ENCODE measurements around the gene GPR18.

Gene GPR18

DNA sequence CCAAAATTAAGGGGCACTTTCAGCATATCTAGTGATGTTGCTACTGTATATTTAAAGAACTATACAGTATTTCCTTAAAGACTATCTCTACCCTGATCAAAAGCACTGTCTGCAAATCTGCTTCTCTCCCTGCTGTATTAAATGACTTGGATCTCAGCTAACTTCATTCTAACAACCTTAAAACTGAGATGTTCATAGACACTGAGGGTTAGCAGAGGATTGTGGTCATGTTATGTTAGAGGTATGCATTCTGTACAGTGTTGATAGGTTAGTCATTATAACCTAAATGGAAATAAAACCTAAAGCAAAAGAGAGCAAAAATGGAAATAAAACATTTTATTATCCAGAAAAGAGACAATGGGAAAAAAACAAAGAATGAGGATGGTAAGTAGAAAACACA, 39.2 kb upstream of the GPR18 start:
- H3K27ac ChIP-seq = no peak overlapping the region
- TF ChIP-seq, protein P1, sequence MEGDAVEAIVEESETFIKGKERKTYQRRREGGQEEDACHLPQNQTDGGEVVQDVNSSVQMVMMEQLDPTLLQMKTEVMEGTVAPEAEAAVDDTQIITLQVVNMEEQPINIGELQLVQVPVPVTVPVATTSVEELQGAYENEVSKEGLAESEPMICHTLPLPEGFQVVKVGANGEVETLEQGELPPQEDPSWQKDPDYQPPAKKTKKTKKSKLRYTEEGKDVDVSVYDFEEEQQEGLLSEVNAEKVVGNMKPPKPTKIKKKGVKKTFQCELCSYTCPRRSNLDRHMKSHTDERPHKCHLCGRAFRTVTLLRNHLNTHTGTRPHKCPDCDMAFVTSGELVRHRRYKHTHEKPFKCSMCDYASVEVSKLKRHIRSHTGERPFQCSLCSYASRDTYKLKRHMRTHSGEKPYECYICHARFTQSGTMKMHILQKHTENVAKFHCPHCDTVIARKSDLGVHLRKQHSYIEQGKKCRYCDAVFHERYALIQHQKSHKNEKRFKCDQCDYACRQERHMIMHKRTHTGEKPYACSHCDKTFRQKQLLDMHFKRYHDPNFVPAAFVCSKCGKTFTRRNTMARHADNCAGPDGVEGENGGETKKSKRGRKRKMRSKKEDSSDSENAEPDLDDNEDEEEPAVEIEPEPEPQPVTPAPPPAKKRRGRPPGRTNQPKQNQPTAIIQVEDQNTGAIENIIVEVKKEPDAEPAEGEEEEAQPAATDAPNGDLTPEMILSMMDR (conservative IDR thresholded peaks at IDR 0.05) = no peak
- no peak for TF ChIP-seq ZFX (IDR thresholded peaks at IDR 0.05)

DNA sequence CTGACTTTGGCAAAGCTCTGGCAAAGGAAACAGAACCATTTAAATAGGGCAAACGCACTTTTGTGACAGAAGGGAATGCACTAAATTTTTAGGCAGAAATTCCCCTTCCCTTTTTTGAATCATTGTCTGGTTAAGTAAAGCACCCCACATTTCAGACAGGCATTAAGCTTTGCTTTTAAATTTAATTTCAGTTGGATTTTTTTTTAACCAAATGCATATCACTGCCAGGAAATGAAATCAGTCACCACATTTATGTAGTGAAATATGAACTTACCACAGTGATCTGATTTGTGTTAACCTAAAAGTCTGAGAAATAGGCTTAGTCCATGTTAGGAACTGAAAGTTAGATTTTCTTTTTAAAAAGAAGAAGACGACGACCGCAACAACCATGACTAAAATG, 38.2 kb upstream of the GPR18 start:
- H3K27ac ChIP-seq = no peak overlapping the region
- no peak for TF ChIP-seq ZFX (IDR thresholded peaks at IDR 0.05)
- TF ChIP-seq, protein P1 (conservative IDR thresholded peaks at IDR 0.05) = no peak

DNA sequence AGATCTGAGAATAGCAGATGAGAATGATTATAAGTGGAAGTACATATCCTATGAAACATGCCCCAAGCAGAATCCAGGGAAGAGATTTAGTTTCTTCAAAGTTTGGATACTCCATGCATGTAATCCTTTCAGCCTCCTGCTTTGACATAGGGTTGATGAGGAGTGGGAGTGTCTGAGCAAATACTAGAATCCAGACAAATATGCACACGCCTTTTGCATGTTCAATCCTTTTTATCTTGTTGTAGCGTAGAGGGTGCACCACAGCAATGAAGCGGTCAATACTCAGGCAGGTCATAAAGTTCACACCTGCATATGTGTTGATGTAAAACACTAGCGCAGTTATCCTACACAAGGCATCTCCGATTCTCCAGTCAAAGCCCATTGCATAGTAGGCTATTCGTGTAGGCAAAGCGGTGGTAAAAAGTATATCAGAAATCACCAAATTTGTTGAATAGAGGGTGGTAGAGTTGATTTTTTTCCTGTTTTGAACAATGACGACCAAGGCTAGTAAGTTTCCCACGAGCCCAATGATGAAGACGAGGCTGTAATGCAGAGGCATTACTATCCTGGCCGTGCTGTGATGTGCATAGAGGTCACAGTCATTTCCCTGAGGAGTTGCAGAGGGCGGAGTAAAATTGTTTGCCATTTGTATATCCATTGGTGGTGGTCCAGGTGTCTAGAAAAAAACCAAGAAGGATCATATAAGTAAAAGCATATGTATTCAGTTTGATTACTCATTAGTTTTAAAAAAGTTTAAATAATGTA, 37.5 kb upstream of the GPR18 start:
- no peak for TF ChIP-seq ZFX (IDR thresholded peaks at IDR 0.05)
- TF ChIP-seq, protein P1 (conservative IDR thresholded peaks at IDR 0.05) = no peak
- H3K27ac ChIP-seq = no peak overlapping the region

DNA sequence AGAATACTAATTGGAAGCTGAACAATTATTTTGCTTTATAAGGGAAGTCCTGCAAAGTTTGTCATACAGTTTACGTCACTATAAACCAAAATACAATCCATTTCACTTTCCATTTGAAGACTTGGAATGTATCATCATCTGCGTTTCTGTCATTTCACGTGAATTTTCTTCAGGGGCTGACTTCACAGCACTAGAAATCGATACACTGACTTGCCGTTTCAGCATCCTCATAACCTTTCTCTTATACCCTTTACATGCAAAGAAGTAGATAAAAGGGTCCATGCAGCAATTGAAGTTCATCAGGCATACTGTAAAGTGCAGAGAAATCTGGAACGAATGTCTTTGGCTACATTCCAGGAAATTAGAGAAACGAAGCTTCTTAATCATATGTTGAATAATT, 36.8 kb upstream of the GPR18 start:
- TF ChIP-seq ZFX (IDR thresholded peaks at IDR 0.05) = no peak
- TF ChIP-seq, protein P1 (conservative IDR thresholded peaks at IDR 0.05) = peak; percentile 19
- H3K27ac ChIP-seq = no peak overlapping the region

DNA sequence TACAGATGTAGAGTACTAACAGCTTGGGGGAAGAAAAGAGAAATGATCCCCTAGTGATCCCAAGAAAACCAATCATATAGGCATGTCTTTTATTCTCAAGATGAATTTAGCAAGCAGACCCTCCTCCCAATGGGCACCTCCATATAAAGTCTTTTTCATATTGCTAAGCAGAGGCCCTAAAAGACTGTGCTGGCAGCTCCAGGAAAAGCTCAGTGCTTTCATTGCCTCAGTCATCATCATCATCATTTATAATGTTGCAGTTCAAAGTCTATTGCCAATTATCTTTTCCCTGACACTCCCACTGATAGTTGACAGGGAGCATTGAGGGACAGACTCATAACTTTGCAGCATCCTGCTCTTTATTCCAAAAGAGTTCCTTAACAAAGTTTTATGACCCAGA, 36.0 kb upstream of the GPR18 start:
- H3K27ac ChIP-seq = no peak overlapping the region
- TF ChIP-seq, protein P1 (conservative IDR thresholded peaks at IDR 0.05) = no peak
- TF ChIP-seq ZFX (IDR thresholded peaks at IDR 0.05) = no peak

DNA sequence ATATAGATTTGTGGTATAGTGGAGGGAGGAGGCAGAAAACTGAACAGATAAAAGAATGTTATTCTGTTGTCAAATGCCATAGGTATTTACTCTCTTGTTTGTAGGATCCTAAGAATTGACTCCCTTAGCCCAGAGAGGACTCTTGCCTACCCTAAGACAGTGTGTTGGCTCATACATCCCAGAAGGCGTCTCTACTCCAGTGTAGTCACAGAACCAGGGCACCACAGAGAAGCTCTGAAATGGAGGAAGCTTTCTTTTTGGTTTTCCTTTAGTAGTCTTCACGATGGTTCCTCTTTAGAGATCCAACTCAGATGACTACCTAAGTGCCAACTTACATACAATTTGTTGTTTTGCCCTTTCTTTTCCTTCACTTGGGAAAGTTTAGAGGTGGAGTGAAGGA, 35.0 kb upstream of the GPR18 start:
- TF ChIP-seq, protein P1 (conservative IDR thresholded peaks at IDR 0.05) = no peak
- no peak overlapping the region for H3K27ac ChIP-seq

DNA sequence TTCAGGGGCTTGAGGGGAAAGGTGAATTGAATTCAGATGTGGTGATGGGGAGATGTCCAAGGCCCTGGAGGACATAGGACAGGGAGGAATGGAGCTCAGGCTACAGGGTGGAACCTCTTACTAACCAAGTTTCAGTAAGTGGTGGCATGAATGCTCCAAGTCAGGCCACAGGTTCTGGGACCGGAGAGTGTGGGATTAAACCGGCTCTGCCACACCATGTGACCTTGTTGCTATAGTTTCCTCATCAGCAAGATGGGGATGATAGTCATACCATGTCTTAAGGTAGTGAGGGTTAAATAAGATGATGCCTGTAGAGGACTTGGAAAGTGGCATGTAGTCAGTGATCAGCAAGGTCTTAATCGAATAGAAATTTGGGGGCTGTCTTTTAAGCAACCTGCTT, 32.7 kb upstream of the GPR18 start:
- no peak overlapping the region for H3K27ac ChIP-seq
- TF ChIP-seq, protein P1 (conservative IDR thresholded peaks at IDR 0.05) = no peak
- TF ChIP-seq ZFX (IDR thresholded peaks at IDR 0.05) = no peak
